Adrenal gland (tissue), 12 donors: ENCODE data around the gene ZMYND8. TPM values are rescaled to one million over a fixed set of nuclear protein-coding genes. Genes with fewer than 3 reads are reported as not detected.

Experiments used
- DNase-seq, 7 donors: peaks; one replicate each; pipeline ENCODE4 v3.0.0-alpha.2; 2019 to 2020
- H3K27ac ChIP-seq, 5 donors: fragments of 200-600 bp; sonication (generic) in 4 of 5; 1 replicate in 3 of 5; 2 replicates in 2 of 5; pipeline versions ENCODE4 v1.5.1 to v1.8.0; 2016 to 2020; ENCODE audit warnings: mild to moderate bottlenecking in 1 of 5
- H3K27me3 ChIP-seq: fragments of 200-600 bp; 2 replicates; pipeline ENCODE4 v1.8.0; 2021
- H3K36me3 ChIP-seq, 2 donors: fragments of 200-600 bp; replicated peaks in 1 of 2; 1 replicate in 1 of 2; 2 replicates in 1 of 2; pipeline versions ENCODE4 v1.5.1 to v1.8.0; 2018 to 2022
- H3K4me1 ChIP-seq, 2 donors: fragments of 200-600 bp; replicated peaks in 1 of 2; 1 replicate in 1 of 2; 2 replicates in 1 of 2; pipeline versions ENCODE4 v1.5.1 to v1.8.0; 2018 to 2021
- H3K4me3 ChIP-seq, 4 donors: fragments of 200-600 bp; sonication (generic) in 3 of 4; one replicate each; pipeline ENCODE4 v1.5.1; 2016 to 2018
- H3K9me3 ChIP-seq, 3 donors: fragments of 200-600 bp; sonication (generic) in 1 of 3; replicated peaks in 1 of 3; 1 replicate in 2 of 3; 2 replicates in 1 of 3; pipeline versions ENCODE4 v1.5.1 to v1.8.0; 2016 to 2021
- CTCF ChIP-seq, 6 experiments: fragments of 450-650 bp in 4 of 6; fragments of 200-600 bp in 2 of 6; sonication (generic) in 1 of 6; IDR thresholded peaks; 1 replicate in 5 of 6; 2 replicates in 1 of 6; pipeline versions ENCODE4 v1.5.1 to v1.8.0; 2016 to 2021; ENCODE audit warnings: antibody characterized with exemption in 6 of 6, mild to moderate bottlenecking in 2 of 6, moderate library complexity in 1 of 6
- POLR2A ChIP-seq, 2 donors: fragments of 450-650 bp; IDR thresholded peaks; one replicate each; pipeline ENCODE4 v1.6.1; 2017; ENCODE audit warnings: antibody characterized with exemption in 2 of 2, mild to moderate bottlenecking in 2 of 2, moderate library complexity in 1 of 2
- WGBS, 4 donors: extraction: QIAGEN DNeasy Blood & Tissue Kit in 2 of 4; methylation state at CpG; one replicate each; pipeline versions ENCODE4 v1.1.5 to v1.1.7; 2013 to 2017; 5-methylcytosine and 5-hydroxymethylcytosine counted together
- intact Hi-C, 2 donors: fragments of 100-400 bp; cut with DNase I; formaldehyde crosslinking; loops; one replicate each; pipeline versions ENCODE4 v1.14.1 to v1.15.0; 2022 to 2023
- polyA plus RNA-seq, 3 donors: library from polyadenylated mRNA; stranded (reverse); fragments of 200-250 nt in 2 of 3; fragments of 350-450 nt in 1 of 3; fragmentation: Illumina TruSeq in 1 of 3; extraction: RNeasy Lipid Tissue Mini Kit (QIAGEN cat#74804) in 1 of 3; gene quantifications; one replicate each; pipeline ENCODE4 v1.2.3, GENCODE V29; 2013 to 2014
- total RNA-seq, 9 donors: library from RNA; depleted of rRNA in 4 of 9; stranded (reverse); fragments of >200 nt in 4 of 9; fragments of 120-200 nt in 1 of 9; fragmentation: NEBNext Ultra II Directional in 1 of 9; extraction: Animal tissue kit (Norgen Biotek cat#: 25700) in 1 of 9; gene quantifications; one replicate each; pipeline versions ENCODE4 v1.1.0 to v1.2.4, GENCODE V29; 2013 to 2023
- donor health status: healthy with polysubstance abuse.
- donor health status: Bipolar disorder and iron deficiency.
- donor health status: DM: yes; HTN: yes; CAD: no.
- donor health status: DM: no; HTN: no; CAD: no.
- donor health status: DM: no; HTN: no; CAD: no.
- donor health status: DM: yes; HTN: yes; CAD: no.

ZMYND8 gene
- total and polyA plus RNA-seq, 12 donors: 37.0 to 116 (median 67.2) TPM

GRCh38 chr20:47360297-47361056 is 4.0 kb upstream of the ZMYND8 start:
- intact Hi-C loops: loop anchor here in 1 of 2 donors (5.0 kb wide), 1 partner anchor 83 kb away; no protein-coding TSS in a partner anchor
- H3K27me3 ChIP-seq: no peaks in the 10 kb centered on the region
- H3K4me3 ChIP-seq: peak overlapping the region in 1 of 4 donors; percentile 2
- peak overlapping the region; percentile 95 to 99 (median 98) for H3K27ac ChIP-seq
- H3K9me3 ChIP-seq: no peaks in the 10 kb centered on the region
- peaks cover 58 to 65% of the 10 kb centered on the region in 2 donors for H3K4me1 ChIP-seq
- DNase-seq: peak; percentile 88 to 98 (median 95)
- TF ChIP-seq CTCF (IDR thresholded peaks at IDR 0.05) (peak in 1 of 6 experiments; percentile 9), POLR2A (IDR thresholded peaks at IDR 0.05) (peak; percentile 74 to 96)
- WGBS, 4 donors: 1 to 9% (median 3%) methylated on average over 16 to 19 of the region's 19 CpGs
- H3K36me3 ChIP-seq: no peaks in the 10 kb centered on the region

- no peaks in the 10 kb centered on the region for H3K9me3 ChIP-seq
- TF ChIP-seq CTCF (IDR thresholded peaks at IDR 0.05) (no peak), POLR2A (IDR thresholded peaks at IDR 0.05) (no peak)
- H3K27ac ChIP-seq: peak overlapping the region; percentile 95 to 99 (median 98)
- no peaks in the 10 kb centered on the region for H3K27me3 ChIP-seq
- intact Hi-C loops: loop anchor here in 1 of 2 donors (5.0 kb wide), 2 partner anchors 42 to 82 kb away; no protein-coding TSS in a partner anchor
- DNase-seq: peak in 2 of 7 donors; percentile 41 to 47
- H3K4me1 ChIP-seq: peaks cover 66 to 73% of the 10 kb centered on the region in 2 donors
- no peaks in the 10 kb centered on the region for H3K36me3 ChIP-seq
- 41 to 46% (median 43%) methylated on average over 9 of the region's 9 CpGs for WGBS, 4 donors
- H3K4me3 ChIP-seq: peak overlapping the region in 1 of 4 donors; percentile 2
Observed at GRCh38 chr20:47359530-47360296, 3.2 kb upstream of the ZMYND8 start.

GRCh38 chr20:47358672-47359529 is 2.4 kb upstream of the ZMYND8 start:
- H3K27ac ChIP-seq: peak overlapping the region; percentile 95 to 99 (median 98)
- TF ChIP-seq POLR2A (IDR thresholded peaks at IDR 0.05): peak; percentile 38 to 92
- no peak for TF ChIP-seq CTCF (IDR thresholded peaks at IDR 0.05)
- intact Hi-C loops: loop anchor here in 1 of 2 donors (5.0 kb wide), 1 partner anchor 42 kb away; no protein-coding TSS in a partner anchor
- no peaks in the 10 kb centered on the region for H3K9me3 ChIP-seq
- H3K4me3 ChIP-seq: peak overlapping the region in 1 of 4 donors; percentile 2
- peak; percentile 85 to 98 (median 93) for DNase-seq
- H3K4me1 ChIP-seq: peaks cover 74 to 81% of the 10 kb centered on the region in 2 donors
- WGBS, 4 donors: 1 to 14% (median 6%) methylated on average over 16 to 17 of the region's 17 CpGs
- no peaks in the 10 kb centered on the region for H3K36me3 ChIP-seq
- H3K27me3 ChIP-seq: no peaks in the 10 kb centered on the region
